Measurements from ENCODE around the gene MRPS16. TPM values are rescaled to one million over a fixed set of nuclear protein-coding genes. Genes with fewer than 3 reads are reported as not detected.

Gene MRPS16
- total and polyA plus RNA-seq, 2 of the 13 experiments (the other 11 are each of a cell fraction or from before 2014, with no cell fraction given): 70.1 to 135 TPM

DNA sequence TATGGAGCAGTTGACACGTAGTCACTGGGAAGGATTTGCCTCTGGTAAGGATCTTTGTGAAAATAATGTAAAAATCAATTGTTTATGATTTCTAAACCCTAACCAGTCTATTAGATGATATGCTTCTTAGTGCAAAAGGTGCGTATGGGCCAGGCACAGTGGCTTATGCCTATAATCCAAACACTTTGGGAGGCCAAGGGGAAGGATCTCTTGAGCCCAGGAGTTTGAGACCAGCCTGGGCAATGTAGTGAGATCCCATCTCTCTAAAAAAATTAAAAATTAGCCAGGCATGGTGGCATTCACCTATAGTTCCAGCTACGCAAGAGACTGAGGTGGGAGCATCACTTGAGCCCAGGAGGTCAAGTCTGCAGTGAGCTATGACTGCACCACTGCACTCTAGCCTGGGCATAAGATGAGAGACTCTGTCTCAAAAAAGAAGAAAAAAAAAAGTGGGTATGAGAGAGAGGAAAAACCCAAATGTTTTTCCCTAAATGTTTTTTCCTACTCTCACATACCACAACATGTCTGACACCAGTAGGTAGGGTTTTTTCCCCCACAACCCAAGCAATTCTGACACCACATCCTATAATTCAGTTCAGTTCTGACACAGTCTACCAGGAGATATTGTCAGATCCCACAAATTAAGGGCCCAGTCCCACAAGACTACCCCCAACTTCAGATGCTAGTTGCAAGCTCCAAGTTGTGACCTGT is 41.9 kb downstream of the MRPS16 start:
- ATAC-seq: no peak
- WGBS (ENCODE audit: low lambda C conversion rate): 98% methylated on average over 3 of the region's 3 CpGs
- TF ChIP-seq, protein P1, sequence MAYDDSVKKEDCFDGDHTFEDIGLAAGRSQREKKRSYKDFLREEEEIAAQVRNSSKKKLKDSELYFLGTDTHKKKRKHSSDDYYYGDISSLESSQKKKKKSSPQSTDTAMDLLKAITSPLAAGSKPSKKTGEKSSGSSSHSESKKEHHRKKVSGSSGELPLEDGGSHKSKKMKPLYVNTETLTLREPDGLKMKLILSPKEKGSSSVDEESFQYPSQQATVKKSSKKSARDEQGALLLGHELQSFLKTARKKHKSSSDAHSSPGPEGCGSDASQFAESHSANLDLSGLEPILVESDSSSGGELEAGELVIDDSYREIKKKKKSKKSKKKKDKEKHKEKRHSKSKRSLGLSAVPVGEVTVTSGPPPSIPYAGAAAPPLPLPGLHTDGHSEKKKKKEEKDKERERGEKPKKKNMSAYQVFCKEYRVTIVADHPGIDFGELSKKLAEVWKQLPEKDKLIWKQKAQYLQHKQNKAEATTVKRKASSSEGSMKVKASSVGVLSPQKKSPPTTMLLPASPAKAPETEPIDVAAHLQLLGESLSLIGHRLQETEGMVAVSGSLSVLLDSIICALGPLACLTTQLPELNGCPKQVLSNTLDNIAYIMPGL (CRISPR knock-in tag; IDR thresholded peaks at IDR 0.05; ENCODE audit: borderline replicate concordance in 1 of 2, low read depth in 1 of 2): no peak
- no peak for TF ChIP-seq KMT2B (CRISPR knock-in tag; IDR thresholded peaks at IDR 0.05)
- no peak for TF ChIP-seq ZBTB46 (CRISPR knock-in tag; IDR thresholded peaks at IDR 0.05; ENCODE audit: borderline replicate concordance)
- TF ChIP-seq SRSF4 (IDR thresholded peaks at IDR 0.05; ENCODE audit: low read depth, low read length, poor library complexity, severe bottlenecking): no peak
- no peak for TF ChIP-seq SNAI1 (CRISPR knock-in tag; IDR thresholded peaks at IDR 0.05; ENCODE audit: borderline replicate concordance)
- no peak for TF ChIP-seq CCAR2 (optimal IDR thresholded peaks at IDR 0.05; ENCODE audit: low read depth, low read length)
- no peak for TF ChIP-seq CENPX (CRISPR knock-in tag; IDR thresholded peaks at IDR 0.05)
- no peak for TF ChIP-seq ZNF546 (CRISPR knock-in tag; conservative IDR thresholded peaks at IDR 0.05)
- TF ChIP-seq ZNF670 (CRISPR knock-in tag; IDR thresholded peaks at IDR 0.05; ENCODE audit: borderline replicate concordance): no peak
- no peak for TF ChIP-seq ZNF747 (CRISPR knock-in tag; IDR thresholded peaks at IDR 0.05; ENCODE audit: borderline replicate concordance)
- TF ChIP-seq NR2F2 (IDR thresholded peaks at IDR 0.05; ENCODE audit: borderline replicate concordance, low read depth): no peak
- TF ChIP-seq ZNF329 (CRISPR knock-in tag; IDR thresholded peaks at IDR 0.05; ENCODE audit: low read depth): no peak
- TF ChIP-seq ZNF678 (CRISPR knock-in tag; IDR thresholded peaks at IDR 0.05): no peak
- TF ChIP-seq CHCHD3 (CRISPR knock-in tag; IDR thresholded peaks at IDR 0.05): no peak
- TF ChIP-seq KLF13 (CRISPR knock-in tag; IDR thresholded peaks at IDR 0.05): no peak
- no peak for TF ChIP-seq KDM3A (CRISPR knock-in tag; IDR thresholded peaks at IDR 0.05; ENCODE audit: low read depth)
- TF ChIP-seq ZNF652 (CRISPR knock-in tag; IDR thresholded peaks at IDR 0.05; ENCODE audit: borderline replicate concordance, low read depth): no peak
- TF ChIP-seq FOXA1 (IDR thresholded peaks at IDR 0.05): no peak
- no peak for TF ChIP-seq FOXA1 (CRISPR knock-in tag; IDR thresholded peaks at IDR 0.05)
- TF ChIP-seq ZBTB42 (CRISPR knock-in tag; IDR thresholded peaks at IDR 0.05): no peak
- TF ChIP-seq ZNF589 (CRISPR knock-in tag; conservative IDR thresholded peaks at IDR 0.05): no peak
- Histone ChIP-seq H3K9me3 (ENCODE audit: low read length) (peaks cover 4% of the 10 kb centered on the region; the same call in 1 of the 2 replicates), H4K20me1 (ENCODE audit: insufficient read depth, low read length) (no peaks in the 10 kb centered on the region), H3K4me2 (ENCODE audit: low read depth, low read length) (no peak overlapping the region), H3K27me3 (ENCODE audit: control insufficient read depth in 1 of 2, insufficient read depth in 2 of 2, low read length in 2 of 2) (no peaks in the 10 kb centered on the region), H3K9ac (ENCODE audit: insufficient read depth, low read depth, low read length) (no peak overlapping the region), H3K27ac (ENCODE audit: extremely low read length, insufficient read depth, low read length) (peak overlapping the region; percentile 11), H2AFZ (ENCODE audit: low read length) (no peak overlapping the region), H3K36me3 (replicated peaks in 1 of 2; ENCODE audit: control insufficient read depth in 1 of 2, insufficient read depth in 2 of 2, low read length in 2 of 2) (no peaks in the 10 kb centered on the region), H3K79me2 (ENCODE audit: insufficient read depth, low read length) (no peaks in the 10 kb centered on the region), H3K4me1 (ENCODE audit: insufficient read depth, low read length) (peaks cover 28% of the 10 kb centered on the region), H3K4me3 (replicated peaks in 1 of 3; ENCODE audit: insufficient read depth in 1 of 3, low read depth in 2 of 3, low read length in 3 of 3) (no peak overlapping the region)
- ChIA-PET CTCF (ENCODE audit: low intra/inter-chr PET ratio, low total read pairs) (no interaction called here), POLR2A (no interaction called here)
- no TSS peak for BruUV-seq (replicated peaks)
- intact Hi-C loops (cut with micrococcal nuclease; ENCODE audit: unreplicated experiment): no loop called here
- no peak for FAIRE-seq
- in situ Hi-C loops (cut with HindIII; ENCODE audit: extremely low pct_ligation_motif_present, low pct_unique_long_range_greater_than_20kb): no loop called here
- DNase-seq (ENCODE audit: low spot score): no peak
